HG03139 (cell line): ENCODE data around the gene NFKB1.

Experiments
- ATAC-seq: cut with Tn5 transposase; IDR thresholded peaks from one replicate; pipeline ENCODE4 v1.9.1; 2021; ENCODE audit not compliant: unreplicated experiment

Gene NFKB1

GRCh38 chr4:102623622-102624021 is 122.5 kb downstream of the NFKB1 start:
- no peak for ATAC-seq

- no peak for ATAC-seq
These were observed 123.3 kb downstream of the NFKB1 start for GRCh38 chr4:102624505-102624904.

- ATAC-seq = peak; percentile 95
These were observed 124.2 kb downstream of the NFKB1 start for GRCh38 chr4:102625232-102625930.

- no peak for ATAC-seq
These were observed 126.8 kb downstream of the NFKB1 start for GRCh38 chr4:102627831-102628523.

- ATAC-seq = no peak
These were observed 128.5 kb downstream of the NFKB1 start for GRCh38 chr4:102629673-102630072.

GRCh38 chr4:102631616-102632015 is 130.5 kb downstream of the NFKB1 start:
- ATAC-seq = no peak

GRCh38 chr4:102632241-102633065 is 131.3 kb downstream of the NFKB1 start:
- ATAC-seq = no peak

GRCh38 chr4:102633100-102633499 is 131.9 kb downstream of the NFKB1 start:
- no peak for ATAC-seq

- ATAC-seq = no peak
These were observed 136.2 kb downstream of the NFKB1 start for GRCh38 chr4:102637391-102637790.

- no peak for ATAC-seq
These were observed 137.5 kb downstream of the NFKB1 start for GRCh38 chr4:102638621-102639020.

GRCh38 chr4:102639598-102639997 is 138.4 kb downstream of the NFKB1 start:
- ATAC-seq = no peak

GRCh38 chr4:102640669-102641068 is 139.5 kb downstream of the NFKB1 start:
- ATAC-seq = no peak

- no peak for ATAC-seq
These were observed 140.6 kb downstream of the NFKB1 start for GRCh38 chr4:102641793-102642192.

GRCh38 chr4:102642631-102643298 is 141.6 kb downstream of the NFKB1 start:
- ATAC-seq = no peak

- no peak for ATAC-seq
These were observed 146.0 kb downstream of the NFKB1 start for GRCh38 chr4:102647117-102647516.

GRCh38 chr4:102657206-102657605 is 156.0 kb downstream of the NFKB1 start:
- no peak for ATAC-seq

GRCh38 chr4:102663073-102663472 is 161.9 kb downstream of the NFKB1 start:
- no peak for ATAC-seq

GRCh38 chr4:102665527-102665926 is 164.4 kb downstream of the NFKB1 start:
- no peak for ATAC-seq
